Activated CD8-positive, alpha-beta memory T cell treated with anti-CD3 and anti-CD28 coated beads for 1 hour (primary cell): ENCODE data around the gene CCDC77.
A peak's percentile ranks its signal among the peaks of the same experiment; 100 is the strongest.
"Not testable (repeated sequence)": the region's sequence is repeated elsewhere in the genome, so short reads cannot be mapped to it uniquely, and the experiment has no call there.

Experiments used
- DNase-seq, 2 donors: peaks; one replicate each; pipeline ENCODE4 v3.0.0-alpha.2; 2020; ENCODE audit warnings: low read depth in 1 of 2; ENCODE audit errors: extremely low read depth in 1 of 2

The CCDC77 gene

DNA sequence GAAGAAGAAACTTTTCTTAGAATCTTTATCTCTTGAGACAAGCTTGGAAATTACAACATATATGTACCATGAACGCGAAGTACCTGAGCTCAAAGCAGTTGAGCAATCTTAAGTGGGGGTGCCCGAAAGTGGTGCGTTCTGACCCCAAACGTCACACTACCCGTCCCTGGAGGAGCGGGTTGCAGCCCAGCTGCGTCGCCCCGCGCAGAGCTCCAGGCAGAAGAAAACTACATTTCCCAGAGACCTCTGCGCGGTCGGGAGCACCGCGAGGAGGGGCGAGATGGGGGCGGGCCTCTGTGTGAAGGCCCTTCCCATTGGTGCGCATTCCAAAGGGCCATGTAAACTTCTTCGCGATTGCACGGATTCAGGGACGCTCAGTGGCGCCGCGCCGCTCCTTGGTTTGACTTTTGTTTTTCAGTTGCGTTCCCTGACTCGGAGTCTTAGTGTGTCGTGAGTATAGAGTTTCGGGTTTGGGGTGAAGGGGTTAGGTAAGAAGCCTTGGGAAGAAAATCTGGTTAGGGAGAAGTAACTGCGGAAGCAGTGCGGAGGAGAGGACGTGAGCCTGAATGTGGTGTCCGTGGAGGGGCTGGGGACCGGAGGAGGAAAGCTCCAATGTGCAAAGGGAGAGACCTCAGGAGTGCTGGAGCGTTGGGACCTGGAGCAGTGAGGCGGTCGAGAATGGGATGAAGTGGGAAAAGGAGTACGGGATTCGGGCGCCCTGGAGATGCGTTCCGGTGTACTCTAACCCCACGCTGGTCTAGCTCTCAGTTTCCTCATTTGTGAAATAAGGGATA lies at the start of gene CCDC77:
CCDC77 (plus strand) TSS at position 410 of the 794 bp plus-strand sequence. CDS start 7,740 bp downstream, outside the sequence.
- peak; percentile 73 to 82 for DNase-seq

DNA sequence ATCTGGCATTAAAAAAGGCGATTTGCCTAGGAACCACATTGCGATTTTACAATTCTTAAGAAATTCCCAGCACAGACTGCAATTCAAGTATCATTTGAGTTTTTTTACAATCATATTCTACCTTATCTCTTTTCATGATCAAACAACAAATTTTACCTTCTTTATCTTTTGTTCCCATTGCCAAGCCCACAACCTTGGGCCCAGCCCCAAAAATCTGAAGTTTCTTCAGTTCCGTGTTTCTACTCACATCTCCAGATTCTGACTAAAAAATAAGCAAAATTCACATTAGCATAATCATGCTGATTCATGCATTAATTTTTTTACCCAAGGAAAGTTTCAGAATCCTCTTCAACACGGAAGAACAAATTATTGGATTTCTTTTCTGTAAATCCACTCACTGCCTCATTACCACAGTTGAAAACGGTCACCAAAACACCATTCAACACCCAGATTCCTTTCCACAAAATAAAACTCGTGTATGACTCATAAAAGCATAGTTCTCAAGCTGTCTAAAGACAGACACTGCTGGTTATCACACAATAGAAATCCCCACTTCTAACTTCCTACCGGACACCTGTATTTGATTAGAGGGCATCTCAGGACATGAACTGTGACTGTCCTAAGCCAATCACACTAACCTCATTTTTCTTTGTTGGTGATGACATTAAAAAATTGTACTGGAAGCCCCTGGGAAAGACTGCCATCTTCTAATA lies 45.0 kb upstream of the CCDC77 start:
- DNase-seq: no peak

DNA sequence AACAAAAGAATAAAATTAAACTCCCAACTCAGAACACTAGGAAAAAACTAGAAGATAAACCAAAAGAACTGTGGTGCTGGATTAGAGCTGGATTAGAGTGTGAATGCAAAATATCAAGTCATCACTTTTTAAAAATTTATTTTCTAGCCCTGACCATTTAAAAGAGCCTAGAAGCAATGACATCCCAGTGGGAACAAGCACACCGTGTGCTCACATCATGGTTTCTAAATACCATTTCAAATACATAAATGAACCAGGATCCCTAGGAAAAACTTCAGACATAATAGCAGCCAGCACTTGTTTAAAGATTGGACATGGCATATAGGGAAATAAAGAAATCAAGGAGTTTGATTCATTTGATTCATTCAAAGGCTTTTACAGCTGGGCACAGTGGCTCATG lies 42.4 kb upstream of the CCDC77 start:
- DNase-seq: no peak

DNA sequence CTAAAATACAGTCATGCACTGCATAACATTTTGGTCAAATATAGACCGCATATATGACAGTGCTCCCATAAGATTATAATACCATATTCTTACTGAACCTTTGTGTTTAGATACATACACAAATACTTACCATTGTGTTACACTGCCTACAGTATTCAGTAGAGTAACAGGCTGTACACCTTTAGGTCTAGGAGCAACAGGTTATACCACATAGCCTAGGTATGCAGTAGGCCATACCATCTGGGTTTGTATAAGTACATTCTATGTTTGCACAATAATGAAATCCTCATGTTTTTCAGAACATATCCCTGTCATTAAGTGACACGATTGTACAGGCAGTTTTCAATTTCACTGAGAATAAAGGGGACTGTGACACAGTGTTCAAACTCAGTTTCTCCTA lies 34.6 kb upstream of the CCDC77 start:
- DNase-seq: no peak

DNA sequence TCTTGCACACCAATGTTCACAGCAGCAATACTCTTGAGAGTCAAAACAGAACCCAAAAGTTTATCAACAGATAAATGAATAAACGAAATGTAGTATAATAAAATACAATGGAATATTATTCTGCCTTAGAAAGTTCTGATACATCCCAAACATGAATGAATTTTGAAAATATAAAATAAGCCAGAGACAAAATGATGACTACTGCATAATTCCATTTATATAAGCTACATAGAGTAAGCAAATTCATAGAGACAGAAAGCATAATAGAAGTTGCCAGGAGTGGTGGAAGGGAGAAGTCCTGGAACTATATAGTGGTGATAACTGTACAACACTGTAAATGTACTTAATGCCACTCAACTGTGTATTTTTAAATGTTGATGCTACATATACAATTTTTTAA lies 33.5 kb upstream of the CCDC77 start:
- no peak for DNase-seq

DNA sequence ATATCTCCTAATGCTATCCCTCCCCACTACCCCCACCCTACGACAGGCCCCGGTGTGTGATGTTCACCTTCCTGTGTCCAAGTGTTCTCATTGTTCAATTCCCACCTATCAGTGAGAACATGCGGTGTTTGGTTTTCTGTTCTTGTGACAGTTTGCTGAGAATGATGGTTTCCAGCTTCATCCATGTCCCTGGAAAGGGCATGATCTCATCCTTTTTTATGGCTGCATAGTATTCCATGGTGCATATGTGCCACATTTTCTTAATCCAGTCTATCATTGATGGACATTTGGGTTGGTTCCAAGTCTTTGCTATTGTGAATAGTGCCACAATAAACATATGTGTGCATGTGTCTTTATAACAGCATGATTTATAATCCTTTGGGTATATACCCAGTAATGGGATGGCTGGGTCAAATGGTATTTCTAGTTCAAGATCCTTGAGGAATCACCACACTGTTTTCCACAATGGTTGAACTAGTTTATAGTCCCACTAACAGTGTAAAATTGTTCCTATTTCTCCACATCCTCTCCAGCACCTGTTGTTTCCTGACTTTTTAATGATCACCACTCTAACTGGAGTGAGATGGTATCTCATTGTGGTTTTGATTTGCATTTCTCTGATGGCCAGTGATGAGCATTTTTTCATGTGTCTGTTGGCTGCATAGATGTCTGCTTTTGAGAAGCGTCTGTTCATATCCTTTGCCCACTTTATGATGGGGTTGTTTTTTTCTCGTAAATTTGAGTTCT lies 30.5 kb upstream of the CCDC77 start:
- DNase-seq: not testable (repeated sequence)

DNA sequence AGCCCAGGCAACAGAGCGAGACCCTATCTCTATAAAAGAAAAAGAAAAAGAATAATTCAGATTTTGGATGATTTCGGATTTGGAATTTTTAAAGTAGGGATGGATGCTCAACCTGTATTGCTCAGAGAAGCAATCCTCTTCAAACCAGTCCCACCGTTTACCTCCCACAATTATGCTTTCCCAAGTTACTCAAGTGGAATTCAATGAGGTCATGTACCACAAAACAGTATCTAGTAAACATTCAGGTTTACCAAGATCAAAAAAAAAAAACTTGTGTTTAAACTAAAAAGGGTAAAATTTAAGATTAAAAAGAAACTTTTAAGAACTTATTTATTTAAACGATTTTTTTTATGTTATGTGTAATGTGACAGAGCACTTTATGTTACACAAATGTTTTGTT lies 14.8 kb upstream of the CCDC77 start:
- DNase-seq: no peak

DNA sequence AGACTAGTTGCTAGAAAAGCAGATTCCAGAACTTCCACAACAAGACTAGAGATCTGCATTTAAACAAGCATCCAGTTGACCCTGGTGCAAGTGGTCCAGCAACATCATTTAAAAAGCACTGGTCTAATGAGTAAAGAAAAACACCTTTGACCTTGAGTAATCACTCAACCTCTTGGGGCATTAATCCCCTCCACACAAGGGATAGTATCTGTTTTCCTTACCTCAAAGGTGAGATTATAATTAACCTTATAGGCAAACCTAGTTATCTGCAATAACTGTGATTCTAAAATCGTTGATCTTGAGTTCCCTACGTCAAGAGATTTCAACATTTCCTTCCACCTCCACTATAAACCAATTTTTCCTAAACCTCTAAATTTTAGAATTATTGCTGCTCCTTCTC lies 13.4 kb upstream of the CCDC77 start:
- DNase-seq: no peak

DNA sequence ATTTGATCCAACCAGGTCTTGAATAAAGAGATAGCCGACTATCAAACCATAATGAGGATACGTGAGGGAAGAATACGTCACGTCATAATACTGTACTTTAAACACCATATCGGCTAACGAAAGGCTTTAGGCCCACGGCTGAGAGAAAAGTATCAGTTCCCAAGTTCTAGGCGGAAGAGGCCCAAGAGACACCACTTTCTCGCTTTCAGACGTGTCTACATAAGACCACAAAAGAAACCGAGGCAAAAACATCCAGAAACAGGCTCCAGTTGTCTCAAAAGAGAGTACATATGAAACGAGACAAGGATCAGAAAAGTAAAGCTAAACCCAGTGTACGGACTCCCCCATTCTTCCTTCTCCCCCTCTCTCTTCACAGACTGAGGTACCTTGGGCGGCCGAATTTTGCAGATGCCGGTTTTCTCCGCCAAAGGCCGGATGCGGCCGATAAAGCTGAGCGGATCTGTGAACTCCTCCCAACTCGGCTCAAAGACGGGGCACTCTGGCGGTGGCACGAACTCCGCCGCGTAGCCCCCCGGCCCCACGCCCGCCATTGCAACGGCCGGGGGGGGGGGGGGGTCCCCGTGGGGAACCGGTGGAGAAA lies 12.8 kb upstream of the CCDC77 start:
- DNase-seq: peak; percentile 14 to 15

DNA sequence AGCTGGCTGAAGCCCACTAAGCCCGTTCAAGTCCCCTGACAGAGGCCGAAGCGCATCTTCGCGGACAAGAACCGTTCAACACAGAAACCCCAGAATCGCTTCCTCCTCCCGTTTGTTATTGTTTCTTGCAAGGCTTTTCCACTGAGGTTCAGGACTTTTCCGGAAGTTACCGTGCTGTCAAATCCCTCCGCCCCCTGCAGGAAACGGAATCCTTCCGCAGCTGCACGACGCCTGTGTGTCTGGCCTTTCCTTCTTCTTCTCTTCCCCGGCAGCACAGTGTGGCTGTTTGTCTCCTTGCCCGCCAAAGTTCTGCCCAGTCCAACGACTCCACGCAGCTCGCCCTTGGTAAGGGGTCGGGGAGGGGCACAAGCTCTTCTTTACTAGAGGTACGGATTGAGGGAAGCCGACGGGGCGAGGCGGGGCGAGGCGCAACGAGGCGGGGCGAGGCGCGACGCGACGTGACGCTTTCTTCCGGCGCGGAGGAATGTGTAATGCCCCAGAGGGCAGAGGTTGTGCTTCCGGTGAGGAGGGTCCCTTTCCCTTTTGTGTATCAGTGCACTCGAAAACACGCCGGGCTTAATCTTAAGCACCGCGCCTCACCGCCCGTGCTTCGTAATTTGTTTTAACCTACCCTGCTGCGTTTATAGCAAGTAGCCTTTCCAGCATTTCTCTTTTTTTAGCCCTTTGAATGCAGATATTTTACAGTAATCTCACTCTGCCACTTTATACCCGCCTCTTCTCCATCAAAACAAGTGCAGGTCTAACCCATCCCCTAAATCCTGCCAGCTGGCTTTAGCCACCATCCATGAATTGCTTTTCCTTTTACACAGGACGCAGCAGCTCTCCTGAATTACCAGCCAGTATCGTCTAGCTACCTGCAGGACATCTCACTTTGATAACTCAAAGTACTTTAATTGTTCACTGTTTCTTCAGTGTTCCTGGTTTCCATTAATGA lies 12.0 kb upstream of the CCDC77 start, which contains the start of gene KDM5A:
KDM5A (minus strand) TSS at position 179 of the 955 bp plus-strand sequence. CDS start 229 bp downstream, outside the sequence.
- peak; percentile 72 to 81 for DNase-seq

DNA sequence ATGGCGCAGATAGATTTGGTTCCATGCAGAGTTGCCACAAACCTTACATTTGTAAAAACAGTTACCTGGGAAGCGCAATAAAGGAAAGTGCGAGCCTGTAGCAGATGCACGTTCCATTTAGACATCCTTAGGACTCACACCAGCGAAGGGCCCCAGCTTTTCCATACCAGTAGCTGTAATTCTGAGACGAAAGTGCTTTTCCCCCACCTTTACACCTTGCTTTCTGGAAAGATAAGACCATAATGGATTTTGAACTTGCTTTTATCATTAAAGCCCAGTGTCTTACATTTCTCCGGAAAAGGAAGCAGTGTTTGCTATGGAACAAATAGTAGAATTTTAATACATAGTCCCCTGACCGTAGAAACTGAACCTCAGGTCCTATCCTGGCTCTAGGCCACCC lies 616 bp upstream of the CCDC77 start:
- DNase-seq: no peak

DNA sequence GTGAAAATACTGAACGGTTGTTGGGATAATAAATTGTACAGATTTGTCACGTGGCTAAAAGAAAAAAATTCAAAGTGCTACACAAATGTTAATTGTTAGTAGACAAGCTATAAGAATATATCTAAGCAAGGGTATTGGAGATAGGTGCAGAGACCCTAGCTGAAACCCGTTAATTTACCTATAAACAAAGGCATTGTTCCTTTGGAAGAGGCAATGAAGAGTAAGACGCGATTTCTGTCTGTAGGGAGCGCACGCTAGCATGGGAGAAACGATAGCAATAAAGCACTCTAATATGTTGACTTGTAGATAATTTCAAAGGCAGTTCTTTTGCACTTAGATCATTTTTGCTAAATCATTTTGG lies 565 bp downstream of the CCDC77 start:
- DNase-seq: no peak

DNA sequence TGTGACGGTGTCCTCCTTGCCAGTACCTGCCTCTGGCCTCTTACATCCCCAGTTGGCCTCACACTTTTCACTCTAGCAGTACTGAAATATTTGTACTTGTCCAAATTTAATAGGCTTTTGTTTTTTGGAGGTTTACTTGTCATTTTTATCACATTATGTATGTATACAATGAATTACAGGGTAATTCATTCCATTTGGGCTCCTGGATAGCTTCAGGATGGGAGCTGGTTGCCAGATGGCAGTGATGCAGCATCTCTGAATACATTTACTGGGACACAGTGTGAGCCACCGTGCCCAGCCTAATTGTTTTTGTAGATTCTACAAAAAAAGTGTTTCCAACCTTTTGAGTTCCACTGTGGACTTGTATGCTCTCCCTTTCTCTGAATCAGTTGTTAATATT lies 13.4 kb downstream of the CCDC77 start:
- DNase-seq: no peak

DNA sequence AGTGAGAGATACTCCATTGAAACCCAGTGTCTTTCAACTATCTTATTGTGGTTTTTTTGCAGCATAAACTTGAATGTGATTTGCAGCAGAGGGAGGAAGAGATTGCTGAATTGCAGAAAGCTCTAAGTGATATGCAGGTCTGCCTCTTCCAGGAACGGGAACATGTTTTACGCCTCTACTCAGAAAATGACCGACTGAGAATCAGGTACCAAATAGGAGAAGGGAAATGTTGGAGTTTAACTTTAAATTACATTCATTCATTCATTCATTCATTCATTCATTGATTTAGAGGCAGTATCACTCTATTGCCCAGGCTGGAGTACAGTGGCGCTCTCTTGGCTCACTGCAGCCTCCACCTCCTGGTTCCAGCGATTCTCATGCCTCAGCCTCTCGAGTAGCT lies 17.0 kb downstream of the CCDC77 start:
- no peak for DNase-seq

DNA sequence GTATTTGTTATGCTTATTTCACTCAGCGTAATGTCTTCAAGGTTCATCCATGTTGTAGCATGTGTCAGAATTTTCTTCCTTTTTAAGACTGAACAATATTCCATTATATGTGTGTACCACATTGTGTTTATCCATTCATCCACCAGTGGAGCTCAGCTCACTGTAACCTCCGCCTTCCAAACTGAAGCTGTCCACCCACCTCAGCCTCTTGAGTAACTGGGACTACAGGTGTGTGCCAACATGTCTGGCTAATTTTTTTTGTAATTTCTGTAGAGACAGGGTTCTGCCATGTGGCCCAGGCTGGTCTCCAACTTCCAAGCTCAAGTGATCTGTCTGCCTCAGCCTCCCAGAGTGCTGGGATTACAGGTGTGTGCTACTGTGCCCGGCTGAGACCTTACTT lies 21.1 kb downstream of the CCDC77 start:
- DNase-seq: no peak

DNA sequence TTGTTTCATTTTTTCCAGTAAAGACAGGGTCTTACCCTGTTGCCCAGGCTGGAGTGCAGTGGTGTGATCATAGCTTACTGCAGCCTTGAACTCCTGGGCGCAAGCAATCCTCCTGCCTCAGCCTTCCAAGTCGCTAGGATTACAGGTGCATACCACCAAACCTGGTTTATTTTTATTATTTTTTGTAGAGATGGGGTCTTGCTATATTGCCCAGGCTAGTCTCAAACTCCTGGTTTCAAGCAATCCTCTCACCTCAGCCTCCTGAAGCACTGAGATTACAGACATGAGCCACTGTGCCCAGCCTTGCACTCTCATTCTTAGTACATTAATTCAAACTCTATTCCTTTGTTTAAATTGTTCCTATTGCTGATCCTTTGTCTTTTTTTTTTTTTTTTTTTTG lies 34.3 kb downstream of the CCDC77 start:
- DNase-seq: not testable (repeated sequence)

DNA sequence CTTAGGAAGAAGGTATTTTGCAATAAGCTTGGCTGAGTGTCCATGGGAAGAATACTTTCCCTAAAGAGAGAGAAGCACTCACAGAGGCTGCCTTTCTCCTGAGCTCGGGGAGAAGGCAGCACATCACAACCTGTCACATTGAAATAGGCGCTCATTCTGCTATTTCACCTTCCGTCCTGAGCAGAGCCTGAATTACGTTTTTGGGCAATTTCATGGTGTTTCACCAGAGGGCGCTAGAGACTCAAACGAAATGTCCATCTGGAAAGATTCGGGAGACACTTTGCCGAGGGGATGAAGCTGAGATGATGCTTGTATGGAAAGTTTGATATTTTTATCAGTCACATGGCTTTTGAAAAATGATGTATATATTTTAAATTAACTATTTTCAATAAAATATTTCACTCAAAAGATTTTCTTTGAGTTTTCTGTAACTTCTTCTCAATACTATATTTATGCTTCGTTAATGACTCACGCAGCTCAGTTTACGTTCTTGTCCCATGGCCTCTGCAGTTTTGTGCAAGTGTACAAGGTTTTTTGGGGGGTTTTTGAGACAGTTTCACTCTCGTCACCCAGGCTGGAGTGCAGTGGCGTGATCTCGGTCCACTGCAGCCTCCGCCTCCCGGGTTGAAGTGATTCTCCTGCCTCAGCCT lies 40.9 kb downstream of the CCDC77 start:
- no peak for DNase-seq

DNA sequence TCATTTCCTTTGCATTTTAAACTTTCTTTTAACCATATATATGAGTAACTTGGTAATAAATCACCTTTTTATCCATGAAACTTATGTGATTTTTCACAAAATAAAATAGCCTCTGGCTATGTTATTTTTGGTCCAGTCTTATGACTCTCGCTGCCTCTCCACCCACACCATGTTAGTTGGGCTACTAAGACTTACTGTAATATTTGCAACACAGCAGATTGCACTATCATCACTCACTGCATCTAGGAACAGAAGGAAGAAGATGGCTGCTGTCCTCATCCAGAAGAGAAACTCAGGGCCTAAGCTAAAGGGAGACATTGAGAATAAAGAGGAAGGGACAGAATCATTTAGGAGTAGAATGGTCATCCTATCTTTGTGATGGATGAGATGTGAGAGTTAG lies 45.7 kb downstream of the CCDC77 start:
- no peak for DNase-seq

DNA sequence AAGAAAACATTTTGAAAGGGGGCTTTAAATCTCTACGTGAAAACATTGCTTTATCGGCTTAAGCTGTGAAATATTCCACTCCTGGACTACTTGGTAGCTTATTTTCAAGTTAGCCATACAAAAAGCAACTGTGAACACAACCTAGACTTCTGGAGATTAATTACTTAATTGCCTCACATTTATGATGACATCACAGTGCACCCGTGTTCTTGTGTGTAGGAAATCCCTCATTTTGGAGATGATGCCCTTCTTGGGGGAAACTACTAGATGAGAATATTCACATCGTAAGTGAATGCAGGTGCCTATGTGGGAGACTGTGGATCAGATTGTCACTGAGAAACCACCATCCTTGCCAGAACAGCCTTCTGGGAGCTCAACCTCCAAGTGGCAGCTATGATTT lies 47.8 kb downstream of the CCDC77 start:
- DNase-seq: no peak

DNA sequence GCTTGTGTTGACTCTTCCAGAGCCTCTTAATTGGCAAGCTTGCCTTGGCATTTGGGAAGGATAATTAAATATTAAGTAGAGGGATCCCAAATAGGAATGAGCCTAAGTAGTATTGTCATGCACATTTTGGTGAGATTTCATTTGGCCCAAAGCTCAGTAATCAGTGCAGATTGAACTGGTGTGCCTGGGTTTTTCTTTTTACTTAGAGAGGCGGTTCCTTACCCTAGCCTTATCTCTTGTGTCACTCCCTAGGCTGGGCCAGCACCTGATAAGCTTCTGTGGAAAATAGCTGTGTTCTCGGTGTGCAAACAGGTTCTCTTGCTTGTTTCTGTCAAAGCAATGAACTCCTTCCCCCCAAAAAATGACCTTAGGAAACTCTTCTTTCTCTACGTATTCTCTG lies 49.0 kb downstream of the CCDC77 start:
- no peak for DNase-seq
